GM12873 (cell line): Measurements from ENCODE around the gene ADAMTS10.

ENCODE experiments used
- CTCF ChIP-seq: IDR thresholded peaks from 2 replicates; pipeline ENCODE4 v1.5.1; 2012; ENCODE audit warnings: low read depth, mild to moderate bottlenecking, moderate library complexity, low read length, control low read depth; ENCODE audit not compliant: insufficient read depth; ENCODE audit errors: missing control alignments

ADAMTS10 gene

GRCh38 chr19:8600064-8600463 lies 10.5 kb downstream of the ADAMTS10 start:
- no peak for TF ChIP-seq CTCF

GRCh38 chr19:8596168-8596567 lies 14.3 kb downstream of the ADAMTS10 start:
- TF ChIP-seq CTCF, result no peak

- no peak for TF ChIP-seq CTCF
Observed at GRCh38 chr19:8595651-8596050, 14.9 kb downstream of the ADAMTS10 start.

GRCh38 chr19:8593931-8594330 lies 16.6 kb downstream of the ADAMTS10 start:
- TF ChIP-seq CTCF, result no peak

- no peak for TF ChIP-seq CTCF
Observed at GRCh38 chr19:8592231-8593009, 18.1 kb downstream of the ADAMTS10 start.

- TF ChIP-seq CTCF, result no peak
Observed at GRCh38 chr19:8589177-8589714, 21.3 kb downstream of the ADAMTS10 start.

- peak; percentile 64 for TF ChIP-seq CTCF
Observed at GRCh38 chr19:8585894-8586750, 24.4 kb downstream of the ADAMTS10 start.
